T-cell (primary cell): Measurements from ENCODE around the gene ZNF479. TPM values are rescaled to one million over a fixed set of nuclear protein-coding genes. Genes with fewer than 3 reads are reported as not detected.
"Not testable (repeated sequence)": the region's sequence is repeated elsewhere in the genome, so short reads cannot be mapped to it uniquely, and the experiment has no call there.

ENCODE experiments used
- ATAC-seq, 4 experiments: fragments of 200-7000 bp in 3 of 4; fragments of 150-1000 bp in 1 of 4; cut with Tn5 transposase; replicated peaks in 1 of 4; 1 replicate in 3 of 4; 2 replicates in 1 of 4; pipeline ENCODE4 v1.10.0; 2021; ENCODE audit warnings: moderate library complexity in 3 of 4, mild to moderate bottlenecking in 2 of 4, moderate number of reproducible peaks in 1 of 4
- CTCF ChIA-PET, 2 donors: fragments of 300-600 bp; sonication (Branson Sonifier 250); formaldehyde crosslinking; loops; one replicate each; lab custom pipeline; 2022; ENCODE audit warnings: antibody characterized with exemption in 2 of 2; lab: Charles Lee
- POLR2A ChIA-PET, 2 donors: fragments of 300-600 bp; sonication (Branson Sonifier 250); formaldehyde crosslinking; loops; one replicate each; lab custom pipeline; 2022; ENCODE audit warnings: antibody characterized with exemption in 2 of 2; lab: Charles Lee
- DNase-seq, 35 experiments: peaks; one replicate each; pipeline versions ENCODE4 v3.0.0 to v3.0.0-alpha.2; 2013 to 2023
- H3K27ac ChIP-seq: one replicate; pipeline ENCODE4 v1.5.1; 2013; ENCODE audit warnings: low read length
- H3K27me3 ChIP-seq, 2 experiments: replicated peaks in 1 of 2; 1 replicate in 1 of 2; 2 replicates in 1 of 2; pipeline versions ENCODE4 v1.6.1 to v1.7.0; 2013; ENCODE audit warnings: low read length in 1 of 2, mixed read lengths in 1 of 2; ENCODE audit not compliant: control insufficient read depth in 2 of 2, insufficient read depth in 2 of 2; ENCODE audit errors: extremely low read depth in 1 of 2
- H3K36me3 ChIP-seq, 2 donors: 1 replicate in 1 of 2; 2 replicates in 1 of 2; pipeline versions ENCODE4 v1.6.1 to v1.7.0; 2013; ENCODE audit warnings: low read length in 1 of 2; ENCODE audit not compliant: control insufficient read depth in 2 of 2, insufficient read depth in 1 of 2; ENCODE audit errors: extremely low read depth in 1 of 2
- H3K4me1 ChIP-seq, 2 experiments: 1 replicate in 1 of 2; 2 replicates in 1 of 2; pipeline versions ENCODE4 v1.6.1 to v1.7.0; 2013; ENCODE audit warnings: low read length in 2 of 2, mixed read lengths in 1 of 2; ENCODE audit not compliant: insufficient read depth in 2 of 2, control insufficient read depth in 1 of 2; ENCODE audit errors: extremely low read depth in 1 of 2
- H3K4me3 ChIP-seq, 2 donors: 1 replicate in 1 of 2; 2 replicates in 1 of 2; pipeline versions ENCODE4 v1.5.1 to v1.7.0; 2013; ENCODE audit warnings: mild to moderate bottlenecking in 2 of 2, low read length in 1 of 2, moderate library complexity in 1 of 2; ENCODE audit not compliant: control insufficient read depth in 1 of 2; ENCODE audit errors: extremely low read depth in 1 of 2
- H3K9me3 ChIP-seq: 2 replicates; pipeline ENCODE4 v1.7.0; 2013
- H3K27ac Mint-ChIP-seq, 2 donors: one replicate each; pipeline ENCODE4 v1.8.0; 2020 to 2021; ENCODE audit warnings: mild to moderate bottlenecking in 2 of 2, mixed read lengths in 2 of 2
- H3K27me3 Mint-ChIP-seq, 2 donors: one replicate each; pipeline ENCODE4 v1.8.0; 2021 to 2022; ENCODE audit warnings: mixed read lengths in 2 of 2
- H3K36me3 Mint-ChIP-seq: one replicate; pipeline ENCODE4 v1.8.0; 2021; ENCODE audit warnings: mixed read lengths
- H3K4me1 Mint-ChIP-seq, 3 donors: one replicate each; pipeline ENCODE4 v1.8.0; 2020 to 2022; ENCODE audit warnings: mixed read lengths in 3 of 3, mild to moderate bottlenecking in 1 of 3
- H3K4me3 Mint-ChIP-seq, 3 donors: one replicate each; pipeline ENCODE4 v1.8.0; 2020 to 2022; ENCODE audit warnings: mild to moderate bottlenecking in 3 of 3, mixed read lengths in 3 of 3, moderate library complexity in 3 of 3
- H3K9me3 Mint-ChIP-seq, 3 donors: one replicate each; pipeline ENCODE4 v1.8.0; 2020 to 2022; ENCODE audit warnings: mixed read lengths in 3 of 3
- WGBS: methylation state at CpG from one replicate; pipeline ENCODE4 v1.1.5; 2013; ENCODE audit warnings: missing lambda C conversion rate; ENCODE audit not compliant: insufficient coverage; 5-methylcytosine and 5-hydroxymethylcytosine counted together
- total RNA-seq, 35 experiments: library from RNA in 6 of 35; stranded (reverse) in 6 of 35; fragments of 120-200 nt in 1 of 35; gene quantifications; one replicate each; pipeline versions ENCODE4 v1.2.1 to v1.2.4 and lab custom pipeline; 2013 to 2026

Gene ZNF479
- total RNA-seq, result not detected
- not detected for total RNA-seq (2013)
- total RNA-seq (lab: John Stamatoyannopoulos, UW), result 0 to 0.06 (median 0) reads per million in 29 experiments

DNA sequence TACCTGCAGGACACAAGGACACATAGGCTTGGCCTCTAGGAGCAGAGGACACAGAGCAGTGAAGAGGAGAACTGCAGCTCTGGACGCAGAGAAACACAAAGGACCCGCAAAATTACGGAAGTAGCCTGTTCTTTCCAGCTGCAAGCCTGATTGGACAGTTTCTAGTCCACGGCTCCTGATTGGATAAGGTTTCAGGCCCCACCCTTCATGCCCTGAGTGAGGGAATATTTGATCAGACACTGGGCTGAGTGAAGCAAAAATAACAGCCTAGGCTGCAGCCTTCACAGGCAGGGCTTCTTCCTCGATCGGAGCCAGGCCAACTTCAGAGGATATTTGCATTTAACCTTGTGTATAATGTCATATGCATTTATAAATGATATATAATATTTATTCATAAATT is at the start of gene ZNF479:
ZNF479 (minus strand) TSS at position 101 of the 400 bp plus-strand sequence. CDS start 112 bp downstream, outside the sequence.
- H3K4me3 ChIP-seq, H3K27ac ChIP-seq, H3K9me3 ChIP-seq, H3K36me3 ChIP-seq, POLR2A ChIA-PET, H3K27me3 ChIP-seq, ATAC-seq, H3K27me3 Mint-ChIP-seq, H3K4me1 Mint-ChIP-seq, H3K36me3 Mint-ChIP-seq, H3K4me1 ChIP-seq, H3K27ac Mint-ChIP-seq, H3K4me3 Mint-ChIP-seq, DNase-seq, CTCF ChIA-PET: not testable (repeated sequence)
- H3K9me3 Mint-ChIP-seq, result peaks cover 14 to 45% (median 25%) of the 10 kb centered on the region in 3 donors
- WGBS, result no CpG with 5 or more reads among the region's 6 CpGs

DNA sequence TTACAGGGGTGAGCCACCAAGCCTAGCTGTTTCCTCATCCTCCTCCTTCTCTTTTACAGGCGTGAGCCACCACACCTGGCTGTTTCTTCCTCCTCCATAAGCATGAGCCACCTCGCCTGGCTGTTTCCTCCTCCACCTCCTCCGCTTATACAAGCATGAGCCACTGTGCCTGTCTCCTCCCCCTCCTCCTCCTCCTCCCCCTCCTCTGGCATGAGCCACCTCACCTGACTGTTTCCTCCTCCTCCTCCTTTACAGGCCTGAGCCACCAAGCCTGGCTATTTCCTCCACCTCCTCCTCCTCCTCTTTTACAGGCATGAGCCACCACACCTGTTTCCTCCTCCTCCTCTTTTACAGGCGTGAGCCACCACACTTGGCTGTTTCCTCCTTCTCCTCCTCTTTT is 49.8 kb upstream of the ZNF479 start:
- no peak overlapping the region for H3K27ac ChIP-seq
- H3K27ac Mint-ChIP-seq, result no peak overlapping the region
- H3K4me1 ChIP-seq, result no peaks in the 10 kb centered on the region
- ATAC-seq (no peak), DNase-seq (no peak)
- ChIA-PET POLR2A (no interaction called here), CTCF (no interaction called here)
- H3K4me1 Mint-ChIP-seq, result no peaks in the 10 kb centered on the region
- no peak overlapping the region for H3K4me3 ChIP-seq
- H3K4me3 Mint-ChIP-seq, result no peak overlapping the region
- peaks cover 7 to 20% (median 13%) of the 10 kb centered on the region in 3 donors for H3K9me3 Mint-ChIP-seq
- H3K36me3 Mint-ChIP-seq, result no peaks in the 10 kb centered on the region
- no peaks in the 10 kb centered on the region for H3K27me3 Mint-ChIP-seq
- no peaks in the 10 kb centered on the region for H3K27me3 ChIP-seq
- no peaks in the 10 kb centered on the region for H3K9me3 ChIP-seq
- WGBS, result 65% methylated on average over 4 of the region's 4 CpGs
- H3K36me3 ChIP-seq, result no peaks in the 10 kb centered on the region

DNA sequence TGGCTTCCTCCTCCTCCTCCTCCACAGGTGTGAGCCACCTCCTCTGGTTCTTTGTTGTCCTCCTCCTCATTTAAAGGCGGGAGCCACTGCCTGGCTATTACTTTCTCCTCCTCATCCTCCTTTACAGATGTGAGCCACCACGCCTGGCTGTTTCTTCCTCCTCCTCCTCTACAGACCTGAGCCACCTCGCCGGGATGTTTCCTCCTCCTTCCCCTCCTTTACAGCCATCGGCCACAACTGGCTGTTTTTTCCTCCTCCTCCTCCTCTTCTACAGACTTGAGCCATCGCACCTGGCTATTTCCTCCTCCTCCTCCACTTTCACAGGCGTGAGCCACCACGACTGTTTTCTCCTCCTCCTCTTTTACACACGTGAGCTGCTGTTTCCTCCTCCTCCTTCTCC is 49.0 kb upstream of the ZNF479 start:
- no peak overlapping the region for H3K4me3 Mint-ChIP-seq
- H3K36me3 Mint-ChIP-seq, result no peaks in the 10 kb centered on the region
- ChIA-PET POLR2A (no interaction called here), CTCF (no interaction called here)
- no peak overlapping the region for H3K4me3 ChIP-seq
- no peaks in the 10 kb centered on the region for H3K4me1 ChIP-seq
- H3K9me3 Mint-ChIP-seq, result peaks cover 7 to 19% (median 13%) of the 10 kb centered on the region in 3 donors
- no peak for DNase-seq
- no peak overlapping the region for H3K27ac Mint-ChIP-seq
- no peaks in the 10 kb centered on the region for H3K4me1 Mint-ChIP-seq
- no peaks in the 10 kb centered on the region for H3K27me3 Mint-ChIP-seq
- no peaks in the 10 kb centered on the region for H3K27me3 ChIP-seq
- no peaks in the 10 kb centered on the region for H3K36me3 ChIP-seq
- no peak for ATAC-seq
- no peak overlapping the region for H3K27ac ChIP-seq
- H3K9me3 ChIP-seq, result no peaks in the 10 kb centered on the region
- 77% methylated on average over 9 of the region's 9 CpGs for WGBS

DNA sequence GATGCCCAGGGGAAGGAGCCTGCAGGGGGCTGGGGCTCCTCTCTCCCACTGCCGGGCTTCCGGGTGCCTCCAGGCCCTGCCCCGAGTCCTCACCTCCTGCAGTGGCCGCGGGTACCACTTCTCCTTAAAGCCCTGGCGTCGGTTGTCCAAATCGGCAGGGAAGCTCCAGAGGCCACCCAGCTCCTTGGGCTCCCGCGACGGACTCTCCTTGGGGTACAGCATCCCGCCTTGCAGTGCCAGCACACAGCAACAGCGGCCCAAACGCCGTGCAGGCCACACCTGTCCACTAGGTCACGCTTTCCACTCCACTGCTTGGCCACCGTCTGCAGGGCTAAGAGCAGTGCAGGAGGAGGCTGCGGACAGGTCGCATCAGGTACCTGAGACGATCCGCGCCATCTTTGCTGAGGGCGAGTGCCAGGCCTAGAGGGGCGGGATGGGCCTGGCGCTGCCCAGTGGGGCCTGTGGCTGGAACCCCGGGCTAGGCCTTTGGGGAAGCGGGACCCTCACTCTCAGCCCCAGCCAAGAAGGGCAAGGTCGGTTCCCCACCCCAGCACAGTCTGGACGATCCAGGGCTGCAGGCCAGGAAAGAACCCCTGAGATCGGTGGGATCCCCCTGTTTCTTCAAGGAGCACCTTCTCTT is 47.7 kb upstream of the ZNF479 start:
- CTCF ChIA-PET, result no interaction called here
- H3K4me3 Mint-ChIP-seq, result no peak overlapping the region

DNA sequence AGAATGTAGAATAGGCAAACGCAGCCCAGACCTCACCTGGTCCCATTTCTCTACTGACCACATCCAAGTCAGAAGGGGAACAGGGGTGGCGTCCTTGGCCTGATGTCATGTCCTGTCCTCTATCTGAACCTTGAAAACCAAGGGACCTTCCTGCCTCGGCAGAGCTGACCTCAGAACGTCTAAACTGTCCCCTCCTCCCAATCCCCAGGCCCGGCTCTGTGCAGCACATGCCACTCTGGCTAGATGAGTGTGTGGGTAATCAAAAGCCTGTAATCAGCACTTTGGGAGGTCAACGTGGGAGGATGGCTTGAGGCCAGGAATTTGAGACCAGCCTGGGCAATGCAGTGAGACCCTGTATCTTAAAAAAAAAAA is 46.5 kb upstream of the ZNF479 start:
- CTCF ChIA-PET, result no interaction called here
- Histone ChIP-seq H3K4me3 (no peak overlapping the region), H3K27me3 (no peaks in the 10 kb centered on the region), H3K4me1 (no peaks in the 10 kb centered on the region), H3K27ac (no peak overlapping the region), H3K9me3 (peaks cover 2% of the 10 kb centered on the region), H3K36me3 (no peaks in the 10 kb centered on the region)
- DNase-seq (no peak), ATAC-seq (no peak)
- no CpG with 5 or more reads among the region's 6 CpGs for WGBS
- no peak overlapping the region for H3K4me3 Mint-ChIP-seq
- H3K36me3 Mint-ChIP-seq, result no peaks in the 10 kb centered on the region
- POLR2A ChIA-PET, result no interaction called here
- no peaks in the 10 kb centered on the region for H3K27me3 Mint-ChIP-seq
- no peaks in the 10 kb centered on the region for H3K4me1 Mint-ChIP-seq
- no peak overlapping the region for H3K27ac Mint-ChIP-seq
- peaks cover 7 to 19% (median 9%) of the 10 kb centered on the region in 3 donors for H3K9me3 Mint-ChIP-seq

More for the DNA sequence above, 47.7 kb upstream of the ZNF479 start:
- Histone ChIP-seq H3K27ac (no peak overlapping the region), H3K4me3 (no peak overlapping the region), H3K9me3 (no peaks in the 10 kb centered on the region), H3K27me3 (no peaks in the 10 kb centered on the region), H3K36me3 (no peaks in the 10 kb centered on the region), H3K4me1 (no peaks in the 10 kb centered on the region)
- H3K27me3 Mint-ChIP-seq, result no peaks in the 10 kb centered on the region
- ATAC-seq (no peak), DNase-seq (no peak)
- no peaks in the 10 kb centered on the region for H3K36me3 Mint-ChIP-seq
- peaks cover 7 to 19% (median 13%) of the 10 kb centered on the region in 3 donors for H3K9me3 Mint-ChIP-seq
- POLR2A ChIA-PET, result no interaction called here
- H3K27ac Mint-ChIP-seq, result no peak overlapping the region
- 90% methylated on average over 26 of the region's 30 CpGs for WGBS
- no peaks in the 10 kb centered on the region for H3K4me1 Mint-ChIP-seq

DNA sequence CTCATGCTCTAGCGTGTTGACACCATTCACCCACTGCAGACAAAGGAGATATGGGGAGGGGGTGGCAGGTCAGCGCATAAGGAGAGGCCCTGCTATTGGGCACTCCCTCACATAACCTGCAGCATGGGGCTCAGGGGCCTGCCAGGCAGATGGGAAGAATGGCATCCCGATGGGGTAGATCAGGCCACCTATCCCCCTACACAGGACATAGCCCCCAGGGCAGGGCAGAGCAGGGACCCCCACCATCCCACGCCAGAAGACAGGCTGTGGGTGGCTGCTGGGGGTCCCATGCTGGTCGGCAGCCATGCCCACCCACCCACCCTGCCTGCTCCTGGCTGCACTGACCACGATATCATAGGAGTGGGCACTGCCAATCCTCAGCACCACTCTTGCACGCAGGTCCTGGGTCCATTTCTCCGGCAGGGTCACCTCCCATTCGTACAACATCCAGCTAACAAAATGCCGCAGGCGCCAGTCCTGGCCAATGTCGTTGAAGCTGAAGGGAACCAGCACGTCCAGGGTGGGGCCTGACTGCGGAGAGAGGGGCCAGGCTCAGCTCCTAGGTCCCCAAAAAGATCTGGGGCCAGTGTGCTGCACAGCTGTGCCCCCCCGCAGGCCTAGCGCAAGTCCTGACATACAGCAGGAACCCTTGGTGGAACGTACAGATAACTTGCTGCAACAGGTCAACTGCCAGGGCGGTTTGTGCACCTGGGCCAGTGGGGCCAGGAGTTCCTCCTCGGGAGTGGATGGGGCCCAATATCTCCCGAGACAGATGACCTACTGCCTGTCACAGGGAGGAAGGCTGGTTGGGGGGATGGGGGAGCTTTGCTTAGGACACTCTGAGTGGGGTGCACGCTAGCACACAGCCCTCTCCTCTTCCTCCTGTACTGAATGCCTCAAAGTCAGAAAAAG is 45.9 kb upstream of the ZNF479 start:
- H3K27me3 ChIP-seq, result no peaks in the 10 kb centered on the region
- 84% methylated on average over 13 of the region's 21 CpGs for WGBS
- Mint-ChIP-seq H3K4me1 (no peaks in the 10 kb centered on the region), H3K27me3 (no peaks in the 10 kb centered on the region), H3K4me3 (no peak overlapping the region), H3K27ac (no peak overlapping the region), H3K9me3 (peaks cover 7 to 19% (median 9%) of the 10 kb centered on the region in 3 donors), H3K36me3 (no peaks in the 10 kb centered on the region)
- H3K9me3 ChIP-seq, result peaks cover 2% of the 10 kb centered on the region
- ChIA-PET CTCF (no interaction called here), POLR2A (no interaction called here)
- no peak for ATAC-seq
- H3K36me3 ChIP-seq, result no peaks in the 10 kb centered on the region
- DNase-seq, result no peak
- H3K4me3 ChIP-seq, result peak overlapping the region in 1 of 2 donors; percentile 25
- H3K4me1 ChIP-seq, result no peaks in the 10 kb centered on the region
- no peak overlapping the region for H3K27ac ChIP-seq
